OCI-LY7 (cell line): ENCODE measurements around the gene WWOX. TPM values are rescaled to one million over a fixed set of nuclear protein-coding genes. Genes with fewer than 3 reads are reported as not detected.

Experiments
- BruUV-seq: library from RNA; stranded (reverse); fragments of 400-500 nt; replicated peaks from 2 replicates; lab custom pipeline; 2021; lab: Mats Ljungman, UMichigan
- CTCF ChIA-PET: fragments of 300-600 bp; sonication (Branson Sonifier 250); formaldehyde crosslinking; loops from one replicate; lab custom pipeline; 2022; ENCODE audit warnings: antibody characterized with exemption; ENCODE audit not compliant: unreplicated experiment; lab: Charles Lee
- POLR2A ChIA-PET: fragments of 300-600 bp; sonication (Branson Sonifier 250); formaldehyde crosslinking; loops from one replicate; lab custom pipeline; 2022; ENCODE audit warnings: antibody characterized with exemption; lab: Charles Lee
- DNase-seq: peaks from one replicate; pipeline ENCODE4 v3.0.0-alpha.2; 2015; ENCODE audit warnings: low spot score
- H2AFZ ChIP-seq: fragments of 200-600 bp; sonication (generic), shearing (Covaris generic); 2 replicates; pipeline ENCODE4 v1.6.1; 2014; ENCODE audit warnings: mild to moderate bottlenecking, antibody characterized with exemption, low read length, moderate library complexity
- H3K27ac ChIP-seq: fragments of 200-600 bp; sonication (generic); 2 replicates; pipeline ENCODE4 v1.5.1; 2014; ENCODE audit warnings: mixed run types, low read depth, mild to moderate bottlenecking, moderate library complexity, low read length, inconsistent platforms; ENCODE audit not compliant: poor library complexity, severe bottlenecking
- H3K36me3 ChIP-seq: fragments of 200-600 bp; sonication (generic); 2 replicates; pipeline ENCODE4 v1.6.1; 2014; ENCODE audit warnings: mild to moderate bottlenecking, antibody characterized with exemption, low read length, moderate library complexity, mixed read lengths; ENCODE audit not compliant: insufficient read depth
- H3K4me1 ChIP-seq: fragments of 200-600 bp; sonication (generic); 2 replicates; pipeline ENCODE4 v1.5.1; 2014; ENCODE audit warnings: mild to moderate bottlenecking, low read length; ENCODE audit not compliant: insufficient read depth, poor library complexity, severe bottlenecking
- H3K4me2 ChIP-seq: fragments of 200-600 bp; sonication (generic); 2 replicates; pipeline ENCODE4 v1.6.1; 2014; ENCODE audit warnings: mild to moderate bottlenecking, low read length
- H3K4me3 ChIP-seq: fragments of 200-600 bp; sonication (generic); 2 replicates; pipeline ENCODE4 v1.5.1; 2014; ENCODE audit warnings: mild to moderate bottlenecking, low read depth, low read length; ENCODE audit not compliant: poor library complexity, severe bottlenecking
- H3K79me2 ChIP-seq: fragments of 200-600 bp; sonication (generic); 2 replicates; pipeline ENCODE4 v1.6.1; 2016; ENCODE audit warnings: low read depth, mild to moderate bottlenecking, low read length, moderate library complexity, mixed read lengths; ENCODE audit not compliant: insufficient read depth
- H3K9me2 ChIP-seq: fragments of 200-600 bp; sonication (generic); 2 replicates; pipeline ENCODE4 v1.6.1; 2016; ENCODE audit warnings: mild to moderate bottlenecking, low read length, mixed read lengths; ENCODE audit not compliant: insufficient read depth
- H3K9me3 ChIP-seq: fragments of 200-600 bp; sonication (generic); 2 replicates; pipeline ENCODE4 v1.6.1; 2014; ENCODE audit warnings: mild to moderate bottlenecking, mixed run types, low read length, mixed read lengths
- H4K20me1 ChIP-seq: fragments of 200-600 bp; sonication (generic); 2 replicates; pipeline ENCODE4 v1.6.1; 2014; ENCODE audit warnings: mild to moderate bottlenecking, antibody characterized with exemption, low read length, moderate library complexity, mixed read lengths; ENCODE audit not compliant: insufficient read depth
- EZH2phosphoT487 ChIP-seq: fragments of 200-600 bp; sonication (generic); IDR thresholded peaks from 2 replicates; pipeline ENCODE4 v1.6.1; 2018; ENCODE audit warnings: low read depth, borderline replicate concordance, mild to moderate bottlenecking, mixed run types, antibody characterized with exemption, low read length, moderate library complexity, mixed read lengths
- intact Hi-C: fragments of 100-400 bp; cut with micrococcal nuclease; formaldehyde crosslinking; loops from one replicate; pipeline ENCODE4 v1.10.0; 2022; ENCODE audit not compliant: unreplicated experiment
- total RNA-seq, 2 experiments: library from RNA; depleted of rRNA in 1 of 2; stranded (reverse); fragments of >200 nt in 1 of 2; shearing (Covaris generic) in 1 of 2; gene quantifications; 2 replicates each; pipeline ENCODE4 v1.2.3, GENCODE V29; 2014 to 2022
- TF ChIP-seq, protein P1 (sequence below): fragments of 200-600 bp; sonication (generic); conservative IDR thresholded peaks from 2 replicates; pipeline ENCODE4 v1.5.1; 2014; ENCODE audit warnings: mild to moderate bottlenecking, antibody characterized with exemption, low read length, moderate library complexity, mixed read lengths

The WWOX gene
- total RNA-seq, 2 experiments from 2014 or later: 40.2 to 47.6 TPM

- CTCF ChIA-PET: no interaction called here
- no peak overlapping the region for H3K4me2 ChIP-seq
- POLR2A ChIA-PET: no interaction called here
- no peaks in the 10 kb centered on the region for H4K20me1 ChIP-seq
- TF ChIP-seq, protein P1, sequence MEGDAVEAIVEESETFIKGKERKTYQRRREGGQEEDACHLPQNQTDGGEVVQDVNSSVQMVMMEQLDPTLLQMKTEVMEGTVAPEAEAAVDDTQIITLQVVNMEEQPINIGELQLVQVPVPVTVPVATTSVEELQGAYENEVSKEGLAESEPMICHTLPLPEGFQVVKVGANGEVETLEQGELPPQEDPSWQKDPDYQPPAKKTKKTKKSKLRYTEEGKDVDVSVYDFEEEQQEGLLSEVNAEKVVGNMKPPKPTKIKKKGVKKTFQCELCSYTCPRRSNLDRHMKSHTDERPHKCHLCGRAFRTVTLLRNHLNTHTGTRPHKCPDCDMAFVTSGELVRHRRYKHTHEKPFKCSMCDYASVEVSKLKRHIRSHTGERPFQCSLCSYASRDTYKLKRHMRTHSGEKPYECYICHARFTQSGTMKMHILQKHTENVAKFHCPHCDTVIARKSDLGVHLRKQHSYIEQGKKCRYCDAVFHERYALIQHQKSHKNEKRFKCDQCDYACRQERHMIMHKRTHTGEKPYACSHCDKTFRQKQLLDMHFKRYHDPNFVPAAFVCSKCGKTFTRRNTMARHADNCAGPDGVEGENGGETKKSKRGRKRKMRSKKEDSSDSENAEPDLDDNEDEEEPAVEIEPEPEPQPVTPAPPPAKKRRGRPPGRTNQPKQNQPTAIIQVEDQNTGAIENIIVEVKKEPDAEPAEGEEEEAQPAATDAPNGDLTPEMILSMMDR: no peak
- TF ChIP-seq EZH2phosphoT487: no peak
- H3K4me3 ChIP-seq: no peak overlapping the region
- no peaks in the 10 kb centered on the region for H3K36me3 ChIP-seq
- no peak overlapping the region for H3K27ac ChIP-seq
- no TSS peak for BruUV-seq
- no peaks in the 10 kb centered on the region for H3K9me3 ChIP-seq
- peaks cover 16% of the 10 kb centered on the region for H3K4me1 ChIP-seq
- H3K9me2 ChIP-seq: no peaks in the 10 kb centered on the region
- H3K79me2 ChIP-seq: no peaks in the 10 kb centered on the region
- DNase-seq: no peak
- no peak overlapping the region for H2AFZ ChIP-seq
- intact Hi-C loops: no loop called here
Observed at GRCh38 chr16:78140818-78141466, 41.5 kb downstream of the WWOX start.

DNA sequence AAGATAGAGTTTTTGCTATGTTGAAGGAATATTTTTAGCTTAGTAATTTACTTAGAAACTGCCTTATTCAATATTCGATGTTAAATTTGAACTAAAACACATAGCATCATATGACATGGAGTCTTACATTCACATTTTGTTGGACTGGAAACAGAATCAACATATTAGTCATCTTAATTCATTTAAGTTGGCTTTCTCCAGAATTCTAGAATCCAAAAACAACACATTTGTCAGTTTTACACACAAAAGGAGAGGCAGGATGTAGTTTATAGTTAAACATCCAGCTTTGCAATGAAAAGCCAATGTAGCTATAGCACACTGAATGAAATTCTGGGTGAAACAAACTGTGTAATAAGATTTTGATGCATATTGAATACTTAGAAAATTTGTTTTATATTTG, 43.3 kb downstream of the WWOX start:
- H3K4me2 ChIP-seq: no peak overlapping the region
- H3K36me3 ChIP-seq: no peaks in the 10 kb centered on the region
- H3K79me2 ChIP-seq: no peaks in the 10 kb centered on the region
- ChIA-PET CTCF (no interaction called here), POLR2A (interaction anchor here (1.8 to 2.8 kb wide), 2 partner anchors 10 to 11 kb away, joined by 4 to 12 read pairs; no protein-coding TSS in a partner anchor)
- no peak overlapping the region for H3K27ac ChIP-seq
- peaks cover 11% of the 10 kb centered on the region for H3K4me1 ChIP-seq
- intact Hi-C loops: no loop called here
- H3K9me3 ChIP-seq: no peaks in the 10 kb centered on the region
- no peak for DNase-seq
- H4K20me1 ChIP-seq: no peaks in the 10 kb centered on the region
- BruUV-seq: no TSS peak
- TF ChIP-seq EZH2phosphoT487: no peak
- TF ChIP-seq, protein P1: no peak
- H2AFZ ChIP-seq: no peak overlapping the region
- no peaks in the 10 kb centered on the region for H3K9me2 ChIP-seq
- no peak overlapping the region for H3K4me3 ChIP-seq

GRCh38 chr16:78146807-78147206, 47.4 kb downstream of the WWOX start:
- Histone ChIP-seq H3K9me2 (no peaks in the 10 kb centered on the region), H3K27ac (no peak overlapping the region), H4K20me1 (no peaks in the 10 kb centered on the region), H3K36me3 (no peaks in the 10 kb centered on the region), H3K4me3 (no peak overlapping the region), H2AFZ (no peak overlapping the region), H3K9me3 (no peaks in the 10 kb centered on the region), H3K4me2 (no peak overlapping the region), H3K4me1 (no peaks in the 10 kb centered on the region), H3K79me2 (no peaks in the 10 kb centered on the region)
- ChIA-PET CTCF (no interaction called here), POLR2A (no interaction called here)
- BruUV-seq: no TSS peak
- intact Hi-C loops: no loop called here
- no peak for TF ChIP-seq EZH2phosphoT487
- TF ChIP-seq, protein P1: no peak
- DNase-seq: no peak
